Naive thymus-derived CD8-positive, alpha-beta T cell (primary cell): ENCODE results near the gene PRKG1. TPM values are rescaled to one million over a fixed set of nuclear protein-coding genes. Genes with fewer than 3 reads are reported as not detected.

ENCODE experiments used
- ATAC-seq, 2 donors: fragments of 150-1000 bp; cut with Tn5 transposase in 1 of 2; sonication (Bioruptor Pico), chemical (Tn5 transposase) in 1 of 2; 1 replicate in 1 of 2; 2 replicates in 1 of 2; pipeline ENCODE4 v1.10.0; 2021; ENCODE audit warnings: mild to moderate bottlenecking in 2 of 2, moderate library complexity in 2 of 2
- POLR2A ChIA-PET: fragments of 350-600 bp; sonication (Branson Sonifier 250); formaldehyde crosslinking; loops from one replicate; lab custom pipeline; 2021; ENCODE audit warnings: antibody characterized with exemption; lab: Charles Lee
- DNase-seq, 10 donors: peaks; one replicate each; pipeline versions ENCODE4 v3.0.0 to v3.0.0-alpha.2; 2020 to 2022
- H3K27ac Mint-ChIP-seq, 10 donors: one replicate each; pipeline ENCODE4 v1.8.0; 2020 to 2022; ENCODE audit warnings: mild to moderate bottlenecking in 10 of 10, mixed read lengths in 10 of 10, moderate library complexity in 4 of 10, inconsistent platforms in 1 of 10
- H3K27me3 Mint-ChIP-seq, 5 donors: one replicate each; pipeline ENCODE4 v1.8.0; 2021 to 2022; ENCODE audit warnings: mixed read lengths in 5 of 5
- H3K36me3 Mint-ChIP-seq, 3 donors: one replicate each; pipeline ENCODE4 v1.8.0; 2020 to 2022; ENCODE audit warnings: mixed read lengths in 3 of 3, mild to moderate bottlenecking in 2 of 3, inconsistent platforms in 1 of 3
- H3K4me1 Mint-ChIP-seq, 4 donors: one replicate each; pipeline ENCODE4 v1.8.0; 2021 to 2022; ENCODE audit warnings: mixed read lengths in 4 of 4
- H3K4me3 Mint-ChIP-seq, 10 donors: one replicate each; pipeline ENCODE4 v1.8.0; 2020 to 2022; ENCODE audit warnings: mild to moderate bottlenecking in 10 of 10, mixed read lengths in 10 of 10, moderate library complexity in 6 of 10, inconsistent platforms in 1 of 10
- H3K9me3 Mint-ChIP-seq, 9 donors: one replicate each; pipeline ENCODE4 v1.8.0; 2020 to 2022; ENCODE audit warnings: mixed read lengths in 9 of 9, mild to moderate bottlenecking in 3 of 9, inconsistent platforms in 1 of 9, moderate library complexity in 1 of 9
- polyA plus RNA-seq, 3 donors: library from polyadenylated mRNA; unstranded; fragments of 300-500 nt; fragmentation: Illumina TruSeq; gene quantifications; one replicate each; pipeline ENCODE4 v1.2.3, GENCODE V29; 2021
- total RNA-seq, 8 experiments: library from RNA in 2 of 8; stranded (reverse) in 2 of 8; gene quantifications; one replicate each; pipeline ENCODE4 v1.2.3 and lab custom pipeline; 2021 to 2026

Gene PRKG1
- total and polyA plus RNA-seq, 5 experiments from 2014 or later: not detected

DNA sequence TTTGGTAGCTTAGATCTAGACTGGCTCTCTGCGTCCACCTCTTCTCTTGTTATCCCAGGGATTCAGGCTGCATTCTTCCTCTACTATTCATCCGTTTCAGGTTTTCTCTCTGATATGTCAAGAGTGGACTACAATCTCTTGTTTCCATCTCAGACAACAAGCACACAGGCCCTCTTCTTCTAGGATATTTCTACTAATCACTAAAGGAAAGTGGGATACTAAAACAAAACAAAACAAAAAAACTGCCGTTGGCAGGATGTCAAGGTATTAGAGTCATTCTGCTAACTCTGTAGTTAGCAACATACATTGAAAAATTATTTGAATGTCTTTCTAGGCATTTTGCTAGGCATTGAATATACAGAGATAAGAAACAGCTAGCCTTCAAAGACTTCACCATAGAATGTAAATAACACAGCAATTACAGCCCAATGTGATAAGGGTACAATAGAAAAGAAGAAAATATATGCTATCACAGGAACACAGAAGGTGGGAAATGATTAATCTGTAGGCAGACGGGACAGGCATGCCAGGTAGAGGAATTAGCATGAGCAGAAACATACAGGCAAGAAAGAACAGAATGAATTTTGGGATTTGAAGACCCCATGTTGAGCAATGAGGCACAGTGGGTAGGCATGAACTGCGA, 414.6 kb downstream of the PRKG1 start:
- no peak overlapping the region for H3K4me3 Mint-ChIP-seq
- peaks cover 0 to 14% (median 0%) of the 10 kb centered on the region in 5 donors for H3K27me3 Mint-ChIP-seq
- no peak overlapping the region for H3K27ac Mint-ChIP-seq
- no peaks in the 10 kb centered on the region for H3K36me3 Mint-ChIP-seq
- ATAC-seq (no peak), DNase-seq (no peak)
- POLR2A ChIA-PET: no interaction called here
- H3K4me1 Mint-ChIP-seq: no peaks in the 10 kb centered on the region
- H3K9me3 Mint-ChIP-seq: no peaks in the 10 kb centered on the region

GRCh38 chr10:51498424-51498823, 424.1 kb downstream of the PRKG1 start:
- Mint-ChIP-seq H3K27me3 (peaks cover 0 to 8% (median 0%) of the 10 kb centered on the region in 5 donors), H3K9me3 (peaks cover 0 to 1% (median 0%) of the 10 kb centered on the region in 9 donors), H3K4me1 (no peaks in the 10 kb centered on the region), H3K4me3 (no peak overlapping the region), H3K27ac (no peak overlapping the region), H3K36me3 (no peaks in the 10 kb centered on the region)
- no peak for DNase-seq
- POLR2A ChIA-PET: no interaction called here
- ATAC-seq: no peak

- ATAC-seq: no peak
- Mint-ChIP-seq H3K27ac (no peak overlapping the region), H3K36me3 (no peaks in the 10 kb centered on the region), H3K27me3 (peaks cover 0 to 12% (median 0%) of the 10 kb centered on the region in 5 donors), H3K4me1 (no peaks in the 10 kb centered on the region), H3K4me3 (no peak overlapping the region), H3K9me3 (no peaks in the 10 kb centered on the region)
- no peak for DNase-seq
- POLR2A ChIA-PET: no interaction called here
These were observed 427.1 kb downstream of the PRKG1 start for GRCh38 chr10:51501396-51501795.

- DNase-seq: no peak
- peaks cover 0 to 12% (median 0%) of the 10 kb centered on the region in 5 donors for H3K27me3 Mint-ChIP-seq
- H3K27ac Mint-ChIP-seq: no peak overlapping the region
- no peaks in the 10 kb centered on the region for H3K9me3 Mint-ChIP-seq
- H3K36me3 Mint-ChIP-seq: no peaks in the 10 kb centered on the region
- H3K4me1 Mint-ChIP-seq: no peaks in the 10 kb centered on the region
- ATAC-seq: no peak
- no peak overlapping the region for H3K4me3 Mint-ChIP-seq
- POLR2A ChIA-PET: no interaction called here
These were observed 427.8 kb downstream of the PRKG1 start for GRCh38 chr10:51502124-51502523.

DNA sequence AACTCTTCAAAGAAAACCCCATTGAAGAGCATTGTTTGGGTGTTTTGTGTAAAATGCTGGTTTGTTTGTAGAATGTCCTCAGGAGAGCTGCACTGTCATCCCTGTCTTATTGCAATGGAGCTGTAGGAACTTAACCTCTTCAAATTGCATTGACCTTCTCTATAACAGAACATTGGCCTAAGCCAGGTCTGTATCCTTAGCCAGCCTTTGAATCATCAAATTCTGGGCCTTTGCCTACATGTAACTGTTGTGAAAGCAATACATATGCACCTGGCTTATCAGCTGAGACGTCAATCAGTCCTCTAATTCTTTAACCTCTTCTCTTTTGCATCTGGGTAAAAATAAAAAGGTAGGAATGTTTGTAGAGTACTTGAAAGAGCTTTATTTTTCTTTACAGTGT, 429.1 kb downstream of the PRKG1 start:
- peaks cover 0 to 7% (median 0%) of the 10 kb centered on the region in 5 donors for H3K27me3 Mint-ChIP-seq
- DNase-seq (no peak), ATAC-seq (no peak)
- no peaks in the 10 kb centered on the region for H3K4me1 Mint-ChIP-seq
- H3K27ac Mint-ChIP-seq: no peak overlapping the region
- no peak overlapping the region for H3K4me3 Mint-ChIP-seq
- H3K9me3 Mint-ChIP-seq: no peaks in the 10 kb centered on the region
- POLR2A ChIA-PET: no interaction called here
- H3K36me3 Mint-ChIP-seq: no peaks in the 10 kb centered on the region

- POLR2A ChIA-PET: no interaction called here
- no peak for DNase-seq
- H3K9me3 Mint-ChIP-seq: peaks cover 0 to 4% (median 0%) of the 10 kb centered on the region in 9 donors
- H3K4me3 Mint-ChIP-seq: no peak overlapping the region
- H3K27ac Mint-ChIP-seq: no peak overlapping the region
- H3K27me3 Mint-ChIP-seq: peaks cover 0 to 4% (median 0%) of the 10 kb centered on the region in 5 donors
- no peak for ATAC-seq
- H3K4me1 Mint-ChIP-seq: no peaks in the 10 kb centered on the region
- H3K36me3 Mint-ChIP-seq: no peaks in the 10 kb centered on the region
These were observed 433.2 kb downstream of the PRKG1 start for GRCh38 chr10:51507476-51507875.

DNA sequence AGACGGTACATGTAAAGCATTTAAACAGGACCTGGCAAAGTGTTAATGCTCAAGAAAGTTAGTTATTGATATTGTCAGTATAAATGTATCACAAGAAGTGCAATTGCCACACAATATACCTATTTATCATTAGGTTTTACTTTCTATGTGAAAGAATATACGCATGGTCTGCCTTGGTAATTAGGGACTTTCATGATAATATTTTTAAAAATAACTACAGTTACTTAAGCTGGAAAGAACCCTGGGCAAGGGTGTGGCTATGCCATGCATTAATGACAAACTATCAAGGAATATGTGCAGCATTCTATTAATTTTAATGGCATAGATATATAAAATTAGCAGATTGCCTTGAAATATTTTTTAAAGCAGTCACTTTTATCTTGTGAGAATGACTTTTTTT, 433.9 kb downstream of the PRKG1 start:
- Mint-ChIP-seq H3K4me1 (no peaks in the 10 kb centered on the region), H3K9me3 (peaks cover 0 to 4% (median 0%) of the 10 kb centered on the region in 9 donors), H3K27me3 (peaks cover 0 to 4% (median 0%) of the 10 kb centered on the region in 5 donors), H3K4me3 (no peak overlapping the region), H3K27ac (no peak overlapping the region), H3K36me3 (no peaks in the 10 kb centered on the region)
- no peak for DNase-seq
- POLR2A ChIA-PET: no interaction called here
- no peak for ATAC-seq

DNA sequence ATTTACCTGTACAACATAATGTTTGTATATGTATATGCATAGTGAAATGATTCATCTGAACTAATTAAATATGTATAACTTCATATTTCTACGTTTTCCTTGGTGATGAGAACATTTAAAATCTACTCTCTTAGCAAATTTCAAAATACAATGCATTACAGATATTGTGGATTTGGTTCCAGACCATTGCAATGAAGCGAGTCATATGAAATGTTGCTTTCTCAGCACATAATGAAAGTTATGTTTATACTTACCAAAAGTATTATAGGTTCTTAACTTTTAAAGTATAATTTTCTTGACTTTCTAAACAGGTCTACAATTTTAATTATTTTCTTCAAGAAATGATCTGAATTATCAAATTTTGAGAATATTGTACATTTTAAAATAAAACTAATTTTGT, 435.9 kb downstream of the PRKG1 start:
- Mint-ChIP-seq H3K36me3 (no peaks in the 10 kb centered on the region), H3K27ac (no peak overlapping the region), H3K4me1 (no peaks in the 10 kb centered on the region), H3K27me3 (peaks cover 0 to 4% (median 0%) of the 10 kb centered on the region in 5 donors), H3K4me3 (no peak overlapping the region), H3K9me3 (peaks cover 0 to 4% (median 0%) of the 10 kb centered on the region in 9 donors)
- POLR2A ChIA-PET: no interaction called here
- ATAC-seq (no peak), DNase-seq (no peak)

DNA sequence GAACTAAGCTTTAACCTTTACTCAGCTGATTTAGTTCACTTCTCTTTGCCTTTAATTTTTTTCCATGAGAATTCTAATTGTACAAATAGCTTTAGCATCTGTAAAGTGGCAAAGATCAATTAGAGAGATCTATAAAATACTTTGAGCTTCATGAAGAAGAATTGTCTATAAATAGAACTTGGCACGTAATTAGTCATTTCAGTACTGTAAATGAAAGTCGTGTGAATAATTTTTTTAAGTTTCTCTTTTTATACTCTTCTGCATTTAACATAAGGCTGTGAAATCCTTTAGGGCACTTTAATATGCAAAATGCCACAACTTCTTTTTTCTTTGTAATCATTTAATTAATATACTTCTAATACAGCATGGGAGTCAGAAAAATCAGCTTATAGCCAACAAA, 447.3 kb downstream of the PRKG1 start:
- Mint-ChIP-seq H3K27me3 (peaks cover 0 to 4% (median 0%) of the 10 kb centered on the region in 5 donors), H3K36me3 (no peaks in the 10 kb centered on the region), H3K9me3 (peaks cover 0 to 9% (median 0%) of the 10 kb centered on the region in 9 donors), H3K27ac (no peak overlapping the region), H3K4me1 (no peaks in the 10 kb centered on the region), H3K4me3 (no peak overlapping the region)
- DNase-seq (no peak), ATAC-seq (no peak)
- POLR2A ChIA-PET: no interaction called here

- Mint-ChIP-seq H3K9me3 (peaks cover 0 to 9% (median 0%) of the 10 kb centered on the region in 9 donors), H3K36me3 (no peaks in the 10 kb centered on the region), H3K27ac (no peak overlapping the region), H3K4me3 (no peak overlapping the region), H3K27me3 (peaks cover 0 to 4% (median 0%) of the 10 kb centered on the region in 5 donors), H3K4me1 (no peaks in the 10 kb centered on the region)
- POLR2A ChIA-PET: no interaction called here
- ATAC-seq (no peak), DNase-seq (no peak)
These were observed 448.6 kb downstream of the PRKG1 start for GRCh38 chr10:51522858-51523257.

DNA sequence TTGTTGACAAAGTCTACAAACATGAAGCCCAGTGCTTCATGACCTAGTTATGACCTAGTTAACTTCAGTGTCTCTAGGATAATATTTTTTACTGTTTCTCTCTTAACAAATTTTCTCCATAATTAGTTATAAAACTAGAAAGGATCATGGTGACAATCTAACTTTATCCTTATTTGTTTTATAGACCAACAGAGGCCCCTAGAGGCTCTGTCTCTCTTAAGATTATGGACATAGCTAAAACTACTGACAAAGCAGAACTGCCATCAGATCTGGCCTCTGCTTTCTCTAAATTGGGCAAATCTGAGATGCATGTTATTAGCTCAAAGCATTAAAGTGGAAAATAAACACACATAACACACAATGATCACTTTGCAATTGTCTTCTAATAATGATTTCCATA, 449.2 kb downstream of the PRKG1 start:
- POLR2A ChIA-PET: no interaction called here
- Mint-ChIP-seq H3K27me3 (peaks cover 0 to 4% (median 0%) of the 10 kb centered on the region in 5 donors), H3K4me3 (no peak overlapping the region), H3K4me1 (no peaks in the 10 kb centered on the region), H3K36me3 (no peaks in the 10 kb centered on the region), H3K27ac (no peak overlapping the region), H3K9me3 (peaks cover 0 to 3% (median 0%) of the 10 kb centered on the region in 9 donors)
- ATAC-seq: no peak
- no peak for DNase-seq

DNA sequence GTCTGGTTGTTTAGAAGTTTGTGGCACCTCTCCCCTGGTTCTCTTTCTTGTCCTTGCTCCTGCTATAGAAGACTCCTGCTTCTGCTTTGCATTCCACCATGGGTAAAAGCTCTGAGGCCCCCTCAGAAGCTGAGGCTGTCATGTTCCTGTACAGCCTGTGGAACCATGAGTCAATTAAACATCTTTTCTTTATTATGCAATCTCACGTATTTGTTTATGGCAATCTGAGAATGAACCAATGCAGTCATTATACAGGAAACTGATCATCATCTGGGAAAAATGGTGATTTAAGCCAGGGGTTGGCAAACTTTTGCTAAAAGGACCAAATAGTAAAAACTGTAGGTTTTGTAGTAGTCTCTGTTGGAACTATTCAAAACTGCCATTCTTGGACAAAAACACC, 449.8 kb downstream of the PRKG1 start:
- H3K4me3 Mint-ChIP-seq: no peak overlapping the region
- no peaks in the 10 kb centered on the region for H3K9me3 Mint-ChIP-seq
- POLR2A ChIA-PET: no interaction called here
- peaks cover 0 to 4% (median 0%) of the 10 kb centered on the region in 5 donors for H3K27me3 Mint-ChIP-seq
- no peaks in the 10 kb centered on the region for H3K4me1 Mint-ChIP-seq
- H3K36me3 Mint-ChIP-seq: no peaks in the 10 kb centered on the region
- ATAC-seq (no peak), DNase-seq (no peak)
- H3K27ac Mint-ChIP-seq: no peak overlapping the region

- no peak overlapping the region for H3K4me3 Mint-ChIP-seq
- ATAC-seq (no peak), DNase-seq (no peak)
- no peaks in the 10 kb centered on the region for H3K9me3 Mint-ChIP-seq
- no peaks in the 10 kb centered on the region for H3K4me1 Mint-ChIP-seq
- H3K36me3 Mint-ChIP-seq: no peaks in the 10 kb centered on the region
- H3K27me3 Mint-ChIP-seq: peaks cover 0 to 5% (median 0%) of the 10 kb centered on the region in 5 donors
- no peak overlapping the region for H3K27ac Mint-ChIP-seq
- POLR2A ChIA-PET: no interaction called here
These were observed 453.4 kb downstream of the PRKG1 start for GRCh38 chr10:51527522-51528219.
